H1 (cell line): ENCODE results near the gene CTIF. TPM values are rescaled to one million over a fixed set of nuclear protein-coding genes. Genes with fewer than 3 reads are reported as not detected.

ENCODE experiments used
- CTCF ChIA-PET: fragments of 300-600 bp; sonication (Branson Sonifier 250); formaldehyde crosslinking; loops from one replicate; lab custom pipeline; 2021; ENCODE audit not compliant: partially characterized antibody; lab: Charles Lee
- POLR2A ChIA-PET: fragments of 300-600 bp; sonication (Branson Sonifier 250); formaldehyde crosslinking; loops from one replicate; lab custom pipeline; 2021; ENCODE audit warnings: inconsistent platforms; ENCODE audit not compliant: partially characterized antibody; lab: Charles Lee
- DNase-seq, 2 experiments: peaks; one replicate each; pipeline versions ENCODE4 v3.0.0 to v3.0.0-alpha.2; 2010 to 2022; ENCODE audit warnings: low spot score in 2 of 2, low read depth in 1 of 2, mixed read lengths in 1 of 2
- FAIRE-seq: peaks from 2 replicates; lab custom pipeline; 2011; peaks lifted over from hg19 to GRCh38; lab: Jason Lieb, UNC
- H2AFZ ChIP-seq: 2 replicates; pipeline ENCODE4 v1.8.1; 2012; ENCODE audit warnings: low read length, inconsistent platforms
- H2AK5ac ChIP-seq: 2 replicates; pipeline ENCODE4 v1.6.1; 2013; ENCODE audit warnings: low read depth, low read length
- H2BK120ac ChIP-seq: replicated peaks from 2 replicates; pipeline ENCODE3; 2013; ENCODE audit warnings: low read depth, low read length, inconsistent platforms
- H2BK12ac ChIP-seq: 2 replicates; pipeline ENCODE4 v1.6.1; 2013; ENCODE audit warnings: low read depth, low read length
- H2BK15ac ChIP-seq: 2 replicates; pipeline ENCODE4 v1.6.1; 2013; ENCODE audit warnings: low read length
- H2BK20ac ChIP-seq: 2 replicates; pipeline ENCODE4 v1.6.1; 2013; ENCODE audit warnings: low read length
- H2BK5ac ChIP-seq: 2 replicates; pipeline ENCODE4 v1.6.1; 2013; ENCODE audit warnings: low read depth, low read length
- H3K14ac ChIP-seq: 2 replicates; pipeline ENCODE4 v1.6.1; 2013; ENCODE audit warnings: inconsistent platforms; ENCODE audit not compliant: insufficient read length
- H3K18ac ChIP-seq: 2 replicates; pipeline ENCODE4 v1.6.1; 2013; ENCODE audit warnings: low read length; ENCODE audit errors: extremely low read depth
- H3K23ac ChIP-seq: 2 replicates; pipeline ENCODE4 v1.6.1; 2013; ENCODE audit warnings: inconsistent platforms; ENCODE audit not compliant: insufficient read length
- H3K23me2 ChIP-seq: 2 replicates; pipeline ENCODE4 v1.6.1; 2013; ENCODE audit warnings: low read depth, low read length
- H3K27ac ChIP-seq: 2 replicates; pipeline ENCODE4 v1.6.1; 2011; ENCODE audit warnings: low read depth, low read length, inconsistent platforms
- H3K27me3 ChIP-seq, 4 experiments: replicated peaks in 1 of 4; 1 replicate in 1 of 4; 2 replicates in 3 of 4; pipeline versions ENCODE4 v1.6.1 to v1.8.1; 2011 to 2013; ENCODE audit warnings: low read length in 3 of 4, mild to moderate bottlenecking in 3 of 4, inconsistent platforms in 2 of 4, mixed read lengths in 2 of 4, moderate library complexity in 1 of 4; ENCODE audit not compliant: control insufficient read depth in 3 of 4, insufficient read depth in 3 of 4; ENCODE audit errors: extremely low read depth in 1 of 4
- H3K36me3 ChIP-seq, 4 experiments: 2 replicates each; pipeline versions ENCODE4 v1.6.1 to v1.8.1; 2011 to 2013; ENCODE audit warnings: mild to moderate bottlenecking in 4 of 4, low read length in 3 of 4, moderate library complexity in 2 of 4, control low read depth in 1 of 4, inconsistent platforms in 1 of 4; ENCODE audit not compliant: insufficient read depth in 4 of 4, control insufficient read depth in 2 of 4
- H3K4ac ChIP-seq: replicated peaks from 2 replicates; pipeline ENCODE3; 2013; ENCODE audit warnings: low read length, low read depth, mixed read lengths, inconsistent platforms; ENCODE audit not compliant: insufficient read length
- H3K4me1 ChIP-seq, 4 experiments: replicated peaks in 1 of 4; 1 replicate in 1 of 4; 2 replicates in 3 of 4; pipeline versions ENCODE4 v1.6.1 to v1.8.1; 2011 to 2013; ENCODE audit warnings: low read length in 3 of 4, inconsistent platforms in 2 of 4, mixed read lengths in 1 of 4; ENCODE audit not compliant: insufficient read depth in 4 of 4, control insufficient read depth in 3 of 4
- H3K4me2 ChIP-seq, 2 experiments: 2 replicates each; pipeline versions ENCODE4 v1.6.1 to v1.8.1; 2011 to 2013; ENCODE audit warnings: low read depth in 2 of 2, low read length in 2 of 2, control low read depth in 1 of 2, inconsistent platforms in 1 of 2, mild to moderate bottlenecking in 1 of 2; ENCODE audit not compliant: insufficient read depth in 1 of 2
- H3K4me3 ChIP-seq, 4 experiments: fragments of 200-600, 300-600 bp in 1 of 4; sonication (generic), shearing (Covaris generic), sonication (Bioruptor Twin) in 1 of 4; 2 replicates each; pipeline versions ENCODE4 v1.5.1 to v1.8.1; 2011 to 2016; ENCODE audit warnings: low read length in 4 of 4, low read depth in 3 of 4, control low read depth in 2 of 4, inconsistent platforms in 2 of 4, mild to moderate bottlenecking in 2 of 4, mixed read lengths in 1 of 4, moderate library complexity in 1 of 4; ENCODE audit not compliant: insufficient read depth in 2 of 4; ENCODE audit errors: extremely low read depth in 1 of 4
- H3K56ac ChIP-seq: replicated peaks from 2 replicates; pipeline ENCODE3; 2013; ENCODE audit warnings: low read depth, mild to moderate bottlenecking, mixed read lengths, low read length, inconsistent platforms; ENCODE audit not compliant: insufficient read length
- H3K79me1 ChIP-seq: 2 replicates; pipeline ENCODE4 v1.6.1; 2013; ENCODE audit warnings: low read depth, low read length, control low read depth
- H3K79me2 ChIP-seq, 2 experiments: 2 replicates each; pipeline versions ENCODE4 v1.6.1 to v1.8.1; 2012 to 2013; ENCODE audit warnings: low read length in 2 of 2, mild to moderate bottlenecking in 2 of 2, inconsistent platforms in 1 of 2; ENCODE audit not compliant: insufficient read depth in 2 of 2, control insufficient read depth in 1 of 2
- H3K9ac ChIP-seq, 4 experiments: replicated peaks in 1 of 4; 1 replicate in 1 of 4; 2 replicates in 3 of 4; pipeline versions ENCODE4 v1.6.1 to v1.8.1; 2011 to 2013; ENCODE audit warnings: low read depth in 3 of 4, low read length in 3 of 4, control low read depth in 2 of 4, mild to moderate bottlenecking in 2 of 4, moderate library complexity in 2 of 4, inconsistent platforms in 1 of 4; ENCODE audit errors: extremely low read depth in 1 of 4
- H3K9me3 ChIP-seq, 2 experiments: 2 replicates each; pipeline versions ENCODE4 v1.6.1 to v1.8.1; 2012 to 2013; ENCODE audit warnings: mild to moderate bottlenecking in 2 of 2, moderate library complexity in 2 of 2, control low read depth in 1 of 2, inconsistent platforms in 1 of 2, low read depth in 1 of 2, low read length in 1 of 2, mixed read lengths in 1 of 2; ENCODE audit not compliant: insufficient read depth in 2 of 2
- H4K20me1 ChIP-seq, 2 experiments: replicated peaks in 1 of 2; 2 replicates each; pipeline versions ENCODE3 to v1.8.1; 2011 to 2013; ENCODE audit warnings: inconsistent platforms in 2 of 2, low read length in 2 of 2, mild to moderate bottlenecking in 1 of 2; ENCODE audit not compliant: insufficient read depth in 2 of 2, control insufficient read depth in 1 of 2
- H4K5ac ChIP-seq: 2 replicates; pipeline ENCODE4 v1.6.1; 2013; ENCODE audit warnings: low read length, low read depth, mixed read lengths, inconsistent platforms; ENCODE audit not compliant: insufficient read length
- H4K8ac ChIP-seq: 2 replicates; pipeline ENCODE4 v1.8.0; 2013; ENCODE audit warnings: mild to moderate bottlenecking, moderate library complexity, low read length, inconsistent platforms; ENCODE audit not compliant: insufficient read depth; ENCODE audit errors: extremely low read depth
- H4K91ac ChIP-seq: replicated peaks from 2 replicates; pipeline ENCODE3; 2013; ENCODE audit warnings: low read length, mixed read lengths, inconsistent platforms; ENCODE audit not compliant: insufficient read length
- ATF2 ChIP-seq: IDR thresholded peaks from 2 replicates; pipeline ENCODE4 v1.6.1; 2012; ENCODE audit warnings: low read length, inconsistent platforms
- CBX5 ChIP-seq: fragments of 300-800, 300-1000 bp; sonication (generic); IDR thresholded peaks from 2 replicates; pipeline ENCODE4 v1.7.1; 2016; ENCODE audit warnings: antibody characterized with exemption, low read length, low read depth
- CBX8 ChIP-seq: fragments of 300-800, 300-1000 bp; sonication (generic); IDR thresholded peaks from 2 replicates; pipeline ENCODE4 v1.7.1; 2016; ENCODE audit warnings: low read depth, low read length, borderline replicate concordance
- CEBPB ChIP-seq: IDR thresholded peaks from 2 replicates; pipeline ENCODE4 v1.6.1; 2012; ENCODE audit warnings: low read depth, low read length
- EGR1 ChIP-seq: IDR thresholded peaks from 2 replicates; pipeline ENCODE4 v1.6.1; 2011; ENCODE audit warnings: low read depth, low read length, borderline replicate concordance
- FOSL1 ChIP-seq: IDR thresholded peaks from 2 replicates; pipeline ENCODE4 v1.6.1; 2011; ENCODE audit warnings: mild to moderate bottlenecking, low read depth, low read length, moderate library complexity; ENCODE audit not compliant: insufficient read depth
- RNF2 ChIP-seq: fragments of 200-900, 300-1000 bp; sonication (generic); IDR thresholded peaks from 2 replicates; pipeline ENCODE4 v1.7.1; 2016; ENCODE audit warnings: borderline replicate concordance, low read depth, mild to moderate bottlenecking, antibody characterized with exemption, low read length; ENCODE audit not compliant: poor library complexity, severe bottlenecking; ENCODE audit errors: missing control alignments
- RXRA ChIP-seq: IDR thresholded peaks from 2 replicates; pipeline ENCODE4 v1.6.1; 2011; ENCODE audit warnings: low read depth, mild to moderate bottlenecking, low read length, moderate library complexity; ENCODE audit not compliant: insufficient read depth
- SRF ChIP-seq: IDR thresholded peaks from 2 replicates; pipeline ENCODE4 v1.6.1; 2011; ENCODE audit warnings: mild to moderate bottlenecking, low read depth, low read length, moderate library complexity
- SUZ12 ChIP-seq: fragments of 200-600 bp; sonication (generic); IDR thresholded peaks from 2 replicates; pipeline ENCODE4 v1.6.1; 2012; ENCODE audit warnings: mild to moderate bottlenecking, inconsistent platforms, low read length, moderate library complexity, mixed read lengths
- TCF12 ChIP-seq: IDR thresholded peaks from 2 replicates; pipeline ENCODE4 v1.6.1; 2011; ENCODE audit warnings: low read depth, mild to moderate bottlenecking, low read length
- ZNF274 ChIP-seq: IDR thresholded peaks from 2 replicates; pipeline ENCODE4 v1.7.0; 2012; ENCODE audit warnings: low read length, borderline replicate concordance; ENCODE audit errors: extremely low read depth
- WGBS, 2 experiments: shearing (Covaris generic) in 1 of 2; methylation state at CpG; one replicate each; pipeline versions ENCODE4 v1.1.6 to v1.1.7; 2013 to 2015; ENCODE audit warnings: low lambda C conversion rate in 2 of 2, mixed read lengths in 2 of 2, inconsistent platforms in 1 of 2, low coverage in 1 of 2, missing lambda C conversion rate in 1 of 2; ENCODE audit not compliant: insufficient replicate concordance in 2 of 2, insufficient coverage in 1 of 2, insufficient read length in 1 of 2; ENCODE audit errors: extremely low coverage in 1 of 2, missing lambda C conversion rate in 1 of 2; 5-methylcytosine and 5-hydroxymethylcytosine counted together
- polyA plus RNA-seq, 7 experiments: library from polyadenylated mRNA; depleted of rRNA in 3 of 7; stranded (reverse) in 5 of 7; unstranded in 2 of 7; fragments of >200 nt in 5 of 7; fragments of 200-250 nt in 2 of 7; gene quantifications; 1 replicate in 5 of 7; 2 replicates in 1 of 7; 4 replicates in 1 of 7; pipeline versions ENCODE4 v1.2.1 to v1.2.3, GENCODE V29; 2011 to 2013; ENCODE audit warnings: missing spikeins in 2 of 7, mixed read lengths in 2 of 7
- total RNA-seq: library from RNA; stranded (reverse); fragmentation: NEBNext Ultra II Directional; extraction: Animal tissue kit (Norgen Biotek cat#: 25700); gene quantifications from 2 replicates; pipeline ENCODE4 v1.2.1, GENCODE V29; 2021

The CTIF gene
- total and polyA plus RNA-seq, 2 of the 8 experiments (the other 6 are each of a cell fraction or from before 2014, with no cell fraction given): 9.0 to 17.8 TPM

GRCh38 chr18:48784656-48785055 is 245.8 kb downstream of the CTIF start:
- Histone ChIP-seq H4K5ac (no peak overlapping the region), H4K8ac (no peak overlapping the region), H3K9ac (no peak overlapping the region), H3K14ac (no peak overlapping the region), H2BK20ac (no peak overlapping the region), H3K27ac (no peak overlapping the region), H3K56ac (no peak overlapping the region), H3K9me3 (no peaks in the 10 kb centered on the region), H2BK15ac (no peak overlapping the region), H2AFZ (no peak overlapping the region), H3K4me2 (no peak overlapping the region), H3K4me3 (no peak overlapping the region), H2BK120ac (no peak overlapping the region), H3K79me2 (no peaks in the 10 kb centered on the region), H4K20me1 (no peaks in the 10 kb centered on the region), H3K27me3 (no peaks in the 10 kb centered on the region), H4K91ac (no peak overlapping the region), H3K79me1 (no peaks in the 10 kb centered on the region), H3K23ac (no peak overlapping the region), H3K36me3 (no peaks in the 10 kb centered on the region; a peak in 1 of 8 replicates), H2BK12ac (no peak overlapping the region), H2AK5ac (no peak overlapping the region), H3K4me1 (peaks cover 0 to 5% (median 1%) of the 10 kb centered on the region in 4 experiments; a peak in 2 of 7 replicates), H3K18ac (no peak overlapping the region), H3K4ac (no peak overlapping the region), H2BK5ac (no peak overlapping the region), H3K23me2 (no peaks in the 10 kb centered on the region)
- ChIA-PET CTCF (interaction anchor here (1.5 to 4.3 kb wide), 5 partner anchors 12 to 108 kb away, joined by 3 to 17 read pairs (median 5); no protein-coding TSS in a partner anchor), POLR2A (no interaction called here)
- 89% methylated on average over 5 of the region's 5 CpGs; no CpG with 5 or more reads in 1 of the 2 experiments for WGBS, 2 experiments
- TF ChIP-seq RNF2 (no peak), TCF12 (no peak), CBX8 (no peak), ATF2 (no peak), FOSL1 (no peak), RXRA (no peak), SRF (no peak), SUZ12 (no peak), CBX5 (no peak), EGR1 (no peak), CEBPB (no peak), ZNF274 (no peak)
- FAIRE-seq (no peak), DNase-seq (no peak)
